GM19193 (cell line): ENCODE data around the gene BTBD17.

Experiments
- POLR2A ChIP-seq: IDR thresholded peaks from 4 replicates; pipeline ENCODE4 v1.6.1; 2011; ENCODE audit not compliant: insufficient read depth, insufficient read length; ENCODE audit errors: extremely low read depth

Gene BTBD17

GRCh38 chr17:74314877-74315276, 46.8 kb downstream of the BTBD17 start:
- no peak for TF ChIP-seq POLR2A

GRCh38 chr17:74309902-74310301, 51.8 kb downstream of the BTBD17 start:
- TF ChIP-seq POLR2A: no peak

- TF ChIP-seq POLR2A: no peak
These were observed 53.5 kb downstream of the BTBD17 start for GRCh38 chr17:74307984-74308773.
